ENCODE results near the gene NDC80. TPM values are rescaled to one million over a fixed set of nuclear protein-coding genes. Genes with fewer than 3 reads are reported as not detected.
"Not testable (repeated sequence)": the region's sequence is repeated elsewhere in the genome, so short reads cannot be mapped to it uniquely, and the experiment has no call there.

The NDC80 gene
- total RNA-seq, 1 donor from 2014 or later, result 0.55 TPM

DNA sequence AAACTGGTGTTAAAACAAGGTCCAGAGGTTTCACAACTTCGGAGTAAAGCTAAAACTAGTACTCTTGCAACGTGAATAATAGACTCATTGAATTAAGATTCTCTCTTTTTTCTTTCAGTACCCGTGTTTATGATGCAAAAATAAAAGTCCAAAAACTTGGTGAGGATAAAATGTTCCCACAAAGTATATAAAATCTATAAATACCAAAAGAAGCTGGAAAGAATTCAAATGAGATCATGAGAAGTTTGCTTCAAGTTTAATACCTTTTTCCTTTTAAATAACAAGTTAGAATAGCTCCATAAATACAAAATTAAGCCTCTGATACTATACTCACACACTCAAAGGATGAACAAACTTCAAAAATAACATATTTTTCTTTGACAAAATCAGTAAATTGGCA lies 34.1 kb upstream of the NDC80 start:
- Histone ChIP-seq H3K27me3 (ENCODE audit: low read depth) (no peaks in the 10 kb centered on the region), H3K4me3 (no peak overlapping the region), H3K4me1 (no peaks in the 10 kb centered on the region), H3K27ac (replicated peaks) (no peak overlapping the region), H3K9me3 (replicated peaks) (peaks cover 8% of the 10 kb centered on the region), H3K36me3 (peaks cover 12% of the 10 kb centered on the region)
- intact Hi-C loops (cut with micrococcal nuclease), result no loop called here
- TF ChIP-seq CTCF (IDR thresholded peaks at IDR 0.05; ENCODE audit: borderline replicate concordance), result no peak
- DNase-seq, result no peak

- Histone ChIP-seq H3K27ac (replicated peaks) (no peak overlapping the region), H3K9me3 (replicated peaks) (no peaks in the 10 kb centered on the region), H3K36me3 (peaks cover 6% of the 10 kb centered on the region), H3K4me3 (no peak overlapping the region), H3K27me3 (ENCODE audit: low read depth) (no peaks in the 10 kb centered on the region), H3K4me1 (no peaks in the 10 kb centered on the region)
- intact Hi-C loops (cut with micrococcal nuclease), result no loop called here
- TF ChIP-seq CTCF (IDR thresholded peaks at IDR 0.05; ENCODE audit: borderline replicate concordance), result no peak
- no peak for DNase-seq
Measured at GRCh38 chr18:2538236-2538635, 33.1 kb upstream of the NDC80 start.

DNA sequence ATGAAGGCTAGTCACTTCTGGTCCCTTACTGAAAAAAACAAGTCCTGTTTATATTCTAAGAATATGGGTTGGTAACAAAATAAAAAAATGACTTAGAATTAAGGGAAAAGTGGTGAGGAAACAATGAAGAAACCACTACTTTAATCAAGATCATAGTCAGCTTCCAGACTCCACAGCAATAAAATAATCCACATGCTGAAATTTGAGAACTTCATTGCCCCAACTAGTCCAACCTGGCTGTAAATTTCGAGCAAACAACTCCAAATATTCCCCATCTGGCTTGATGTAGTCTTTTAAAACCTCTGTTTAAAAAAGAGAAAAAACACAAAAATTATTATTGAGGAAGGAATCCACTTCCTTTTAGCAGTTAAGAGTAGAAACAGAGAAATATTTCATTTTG lies 32.5 kb upstream of the NDC80 start:
- no peaks in the 10 kb centered on the region for H3K4me1 ChIP-seq
- peaks cover 10% of the 10 kb centered on the region for H3K36me3 ChIP-seq
- DNase-seq, result no peak
- no peak overlapping the region for H3K4me3 ChIP-seq
- intact Hi-C loops (cut with micrococcal nuclease), result no loop called here
- no peak overlapping the region for H3K27ac ChIP-seq (replicated peaks)
- TF ChIP-seq CTCF (IDR thresholded peaks at IDR 0.05; ENCODE audit: borderline replicate concordance), result no peak
- H3K27me3 ChIP-seq (ENCODE audit: low read depth), result no peaks in the 10 kb centered on the region
- no peaks in the 10 kb centered on the region for H3K9me3 ChIP-seq (replicated peaks)

DNA sequence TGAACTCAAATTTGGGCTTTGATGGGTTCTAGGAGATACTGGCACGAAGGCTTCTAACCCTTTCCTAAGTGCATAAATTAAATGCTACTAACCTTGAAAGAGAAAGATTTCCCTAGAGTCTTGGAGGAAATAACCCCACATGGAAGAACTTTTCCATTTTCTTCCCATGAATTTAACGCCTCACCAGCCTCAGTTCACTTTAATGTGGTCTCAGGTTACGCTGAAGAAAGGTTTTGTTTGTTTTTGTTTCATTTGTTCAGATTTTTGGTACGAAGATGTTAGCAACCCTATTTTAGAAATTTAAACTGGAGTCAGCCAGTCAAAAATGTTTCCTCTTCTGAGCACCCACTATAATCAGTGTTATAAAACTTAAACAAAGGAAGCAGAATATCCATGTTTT lies 30.8 kb upstream of the NDC80 start:
- H3K4me1 ChIP-seq, result no peaks in the 10 kb centered on the region
- TF ChIP-seq CTCF (IDR thresholded peaks at IDR 0.05; ENCODE audit: borderline replicate concordance), result no peak
- H3K27me3 ChIP-seq (ENCODE audit: low read depth), result no peaks in the 10 kb centered on the region
- DNase-seq, result no peak
- H3K27ac ChIP-seq (replicated peaks), result no peak overlapping the region
- intact Hi-C loops (cut with micrococcal nuclease), result loop anchor here (10.0 kb wide), 4 partner anchors 206 to 1666 kb away; no protein-coding TSS in a partner anchor
- peaks cover 11% of the 10 kb centered on the region for H3K36me3 ChIP-seq
- H3K4me3 ChIP-seq, result no peak overlapping the region
- no peaks in the 10 kb centered on the region for H3K9me3 ChIP-seq (replicated peaks)

DNA sequence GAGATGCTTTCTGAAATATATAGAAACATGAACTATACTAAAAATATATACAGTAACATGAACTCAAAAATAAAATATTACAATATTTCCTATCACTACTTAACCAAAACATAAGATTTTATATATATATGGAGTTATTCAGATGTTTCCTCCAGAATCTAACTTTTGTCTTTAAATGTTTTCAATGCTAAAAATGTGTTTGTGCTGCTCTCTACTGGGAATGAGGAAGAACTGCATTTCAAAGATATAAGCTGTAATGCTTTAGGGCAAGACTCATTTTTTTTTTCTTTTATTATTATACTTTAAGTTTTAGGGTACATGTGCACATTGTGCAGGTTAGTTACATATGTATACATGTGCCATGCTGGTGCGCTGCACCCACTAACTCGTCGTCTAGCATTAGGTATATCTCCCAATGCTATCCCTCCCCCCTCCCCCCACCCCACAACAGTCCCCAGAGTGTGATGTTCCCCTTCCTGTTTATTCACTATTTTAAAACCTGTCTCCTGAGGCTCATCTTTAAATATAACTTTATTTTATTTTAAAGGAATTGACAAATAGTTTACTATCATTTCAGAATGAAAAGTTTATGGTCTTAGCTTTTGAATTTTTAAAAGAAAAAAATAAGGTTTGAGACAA lies 29.3 kb upstream of the NDC80 start:
- H3K9me3 ChIP-seq (replicated peaks); H3K27me3 ChIP-seq (ENCODE audit: low read depth); DNase-seq; H3K4me1 ChIP-seq; H3K4me3 ChIP-seq; H3K27ac ChIP-seq (replicated peaks): not testable (repeated sequence)
- intact Hi-C loops (cut with micrococcal nuclease), result loop anchor here (10.0 kb wide), 4 partner anchors 207 to 1667 kb away; no protein-coding TSS in a partner anchor
- H3K36me3 ChIP-seq, result peaks cover 17% of the 10 kb centered on the region
- TF ChIP-seq CTCF (IDR thresholded peaks at IDR 0.05; ENCODE audit: borderline replicate concordance), result peak; percentile 74
